ENCODE measurements around the gene EPS8L3.
A peak's percentile ranks its signal among the peaks of the same experiment; 100 is the strongest.

GRCh38 chr1:109740615-109741373, 22.9 kb downstream of the EPS8L3 start, which contains the start of gene GSTM3:
- TF ChIP-seq, protein P1, sequence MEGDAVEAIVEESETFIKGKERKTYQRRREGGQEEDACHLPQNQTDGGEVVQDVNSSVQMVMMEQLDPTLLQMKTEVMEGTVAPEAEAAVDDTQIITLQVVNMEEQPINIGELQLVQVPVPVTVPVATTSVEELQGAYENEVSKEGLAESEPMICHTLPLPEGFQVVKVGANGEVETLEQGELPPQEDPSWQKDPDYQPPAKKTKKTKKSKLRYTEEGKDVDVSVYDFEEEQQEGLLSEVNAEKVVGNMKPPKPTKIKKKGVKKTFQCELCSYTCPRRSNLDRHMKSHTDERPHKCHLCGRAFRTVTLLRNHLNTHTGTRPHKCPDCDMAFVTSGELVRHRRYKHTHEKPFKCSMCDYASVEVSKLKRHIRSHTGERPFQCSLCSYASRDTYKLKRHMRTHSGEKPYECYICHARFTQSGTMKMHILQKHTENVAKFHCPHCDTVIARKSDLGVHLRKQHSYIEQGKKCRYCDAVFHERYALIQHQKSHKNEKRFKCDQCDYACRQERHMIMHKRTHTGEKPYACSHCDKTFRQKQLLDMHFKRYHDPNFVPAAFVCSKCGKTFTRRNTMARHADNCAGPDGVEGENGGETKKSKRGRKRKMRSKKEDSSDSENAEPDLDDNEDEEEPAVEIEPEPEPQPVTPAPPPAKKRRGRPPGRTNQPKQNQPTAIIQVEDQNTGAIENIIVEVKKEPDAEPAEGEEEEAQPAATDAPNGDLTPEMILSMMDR (conservative IDR thresholded peaks at IDR 0.05 in 1 of 2, IDR thresholded peaks at IDR 0.05 in 1 of 2; ENCODE audit: extremely low read depth in 1 of 2, insufficient read depth in 1 of 2, low read depth in 1 of 2, low read length in 2 of 2), result no peak
- peak; percentile 30 for TF ChIP-seq EZH2 (IDR thresholded peaks at IDR 0.05; ENCODE audit: borderline replicate concordance, low read length)
